Stomach (tissue), 4 donors: ENCODE measurements around the gene ZBTB46.

Experiments used
- POLR2A ChIP-seq, 4 donors: fragments of 450-650 bp; IDR thresholded peaks; one replicate each; pipeline ENCODE4 v1.6.1; 2016; ENCODE audit warnings: antibody characterized with exemption in 4 of 4, control low read depth in 2 of 4, mild to moderate bottlenecking in 1 of 4, moderate library complexity in 1 of 4
- POLR2AphosphoS5 ChIP-seq, 3 donors: sonication (generic); formaldehyde crosslinking; IDR thresholded peaks; one replicate each; pipeline ENCODE4 v1.6.1; 2016; ENCODE audit warnings: antibody characterized with exemption in 3 of 3

GRCh38 chr20:63854069-63854765 lies 23.2 kb upstream of the ZBTB46 start:
- TF ChIP-seq POLR2AphosphoS5 (IDR thresholded peaks at IDR 0.05) (no peak), POLR2A (IDR thresholded peaks at IDR 0.05) (no peak)
